Sigmoid colon (tissue), 7 donors: ENCODE measurements around the gene SLC25A24. TPM values are rescaled to one million over a fixed set of nuclear protein-coding genes. Genes with fewer than 3 reads are reported as not detected.
"Not testable (repeated sequence)": the region's sequence is repeated elsewhere in the genome, so short reads cannot be mapped to it uniquely, and the experiment has no call there.

ENCODE experiments used
- DNase-seq: peaks from one replicate; pipeline ENCODE4 v3.0.0-alpha.2; 2019
- H3K27ac ChIP-seq, 4 donors: fragments of 200-600 bp; sonication (generic); one replicate each; pipeline ENCODE4 v1.5.1; 2016 to 2019; ENCODE audit warnings: mild to moderate bottlenecking in 1 of 4
- H3K27me3 ChIP-seq, 3 donors: fragments of 200-600 bp; sonication (generic); one replicate each; pipeline ENCODE4 v1.5.1; 2019; ENCODE audit warnings: mild to moderate bottlenecking in 1 of 3
- H3K36me3 ChIP-seq, 4 donors: fragments of 200-600 bp; sonication (generic); one replicate each; pipeline ENCODE4 v1.5.1; 2016 to 2019
- H3K4me1 ChIP-seq, 4 donors: fragments of 200-600 bp; sonication (generic); one replicate each; pipeline ENCODE4 v1.5.1; 2017 to 2019
- H3K4me3 ChIP-seq, 4 donors: fragments of 200-600 bp; sonication (generic); one replicate each; pipeline ENCODE4 v1.5.1; 2017 to 2019; ENCODE audit warnings: mild to moderate bottlenecking in 2 of 4, moderate library complexity in 1 of 4
- H3K9me3 ChIP-seq, 4 donors: fragments of 200-600 bp in 3 of 4; sonication (generic) in 3 of 4; one replicate each; pipeline versions ENCODE4 v1.5.1 to v1.6.1; 2013 to 2019
- CTCF ChIP-seq, 4 experiments: fragments of 450-650 bp in 3 of 4; fragments of 200-600 bp in 1 of 4; IDR thresholded peaks; one replicate each; pipeline ENCODE4 v1.5.1; 2016 to 2019; ENCODE audit warnings: antibody characterized with exemption in 4 of 4, mild to moderate bottlenecking in 3 of 4, moderate library complexity in 2 of 4
- EP300 ChIP-seq, 4 donors: sonication (generic); formaldehyde crosslinking; IDR thresholded peaks; one replicate each; pipeline ENCODE4 v1.6.1; 2017; ENCODE audit warnings: antibody characterized with exemption in 4 of 4
- POLR2A ChIP-seq, 2 donors: fragments of 450-650 bp; IDR thresholded peaks; one replicate each; pipeline ENCODE4 v1.6.1; 2016; ENCODE audit warnings: antibody characterized with exemption in 2 of 2, mild to moderate bottlenecking in 2 of 2, moderate library complexity in 2 of 2
- POLR2AphosphoS5 ChIP-seq, 4 donors: sonication (generic); formaldehyde crosslinking; IDR thresholded peaks; one replicate each; pipeline ENCODE4 v1.6.1; 2017; ENCODE audit warnings: antibody characterized with exemption in 4 of 4
- WGBS, 2 donors: extraction: QIAGEN DNeasy Blood & Tissue Kit; methylation state at CpG; one replicate each; pipeline ENCODE4 v1.1.7; 2013; 5-methylcytosine and 5-hydroxymethylcytosine counted together
- intact Hi-C: fragments of 100-400 bp; cut with DNase I; formaldehyde crosslinking; loops from one replicate; pipeline ENCODE4 v1.15.1; 2023
- polyA plus RNA-seq, 3 donors: library from polyadenylated mRNA; stranded (reverse); fragments of 200-250 nt; gene quantifications; one replicate each; pipeline ENCODE4 v1.2.3, GENCODE V29; 2013
- total RNA-seq, 4 donors: library from RNA; depleted of rRNA; stranded (reverse); fragments of >200 nt; gene quantifications; one replicate each; pipeline ENCODE4 v1.1.0, GENCODE V29; 2016
- donor health status: healthy with polysubstance abuse.
- donor health status: Bipolar disorder and iron deficiency.
- donor health status: healthy.

The SLC25A24 gene
- total and polyA plus RNA-seq, 7 donors = 20.2 to 47.6 (median 28.5) TPM

GRCh38 chr1:108190001-108190634 is 10.0 kb downstream of the SLC25A24 start:
- WGBS, 2 donors = 86 to 91% methylated on average over 7 of the region's 7 CpGs
- intact Hi-C loops = no loop called here
- Histone ChIP-seq H3K27me3 (no peaks in the 10 kb centered on the region), H3K36me3 (peaks cover 0 to 12% (median under 1%) of the 10 kb centered on the region in 4 donors), H3K4me3 (no peak overlapping the region), H3K9me3 (no peaks in the 10 kb centered on the region), H3K4me1 (no peaks in the 10 kb centered on the region), H3K27ac (no peak overlapping the region)
- no peak for DNase-seq
- TF ChIP-seq POLR2AphosphoS5 (IDR thresholded peaks at IDR 0.05) = no peak
- TF ChIP-seq CTCF (IDR thresholded peaks at IDR 0.05) = no peak
- TF ChIP-seq EP300 (IDR thresholded peaks at IDR 0.05) = no peak
- no peak for TF ChIP-seq POLR2A (IDR thresholded peaks at IDR 0.05)

DNA sequence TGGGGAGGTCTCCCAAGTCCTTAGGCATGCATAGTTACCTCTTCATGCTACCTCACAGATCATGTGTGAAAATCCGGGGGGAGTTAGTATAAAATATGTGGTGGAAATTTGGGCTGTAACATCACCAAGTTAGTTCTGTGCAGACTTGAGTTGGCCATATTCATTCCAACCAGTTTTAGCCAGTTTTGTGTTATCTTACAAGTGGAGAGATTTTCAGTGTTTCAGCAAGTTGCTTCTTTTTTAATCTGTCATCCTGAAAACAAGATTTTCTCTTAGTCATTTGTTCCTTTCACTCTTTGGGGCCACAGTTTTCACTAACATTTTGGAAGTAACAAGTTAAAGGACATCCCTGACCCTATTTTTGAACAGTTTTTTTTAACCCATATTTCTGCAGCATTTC is 11.3 kb downstream of the SLC25A24 start:
- intact Hi-C loops = no loop called here
- Histone ChIP-seq H3K36me3 (peaks cover 0 to 19% (median 7%) of the 10 kb centered on the region in 4 donors), H3K4me1 (no peaks in the 10 kb centered on the region), H3K27ac (no peak overlapping the region), H3K4me3 (no peak overlapping the region), H3K9me3 (peaks cover 0 to 3% (median 0%) of the 10 kb centered on the region in 4 donors), H3K27me3 (no peaks in the 10 kb centered on the region)
- TF ChIP-seq POLR2A (IDR thresholded peaks at IDR 0.05) (no peak), CTCF (IDR thresholded peaks at IDR 0.05) (no peak), EP300 (IDR thresholded peaks at IDR 0.05) (no peak), POLR2AphosphoS5 (IDR thresholded peaks at IDR 0.05) (no peak)
- 91 to 97% methylated on average over 1 of the region's 1 CpG for WGBS, 2 donors
- DNase-seq = no peak

GRCh38 chr1:108182959-108183700 is 17.0 kb downstream of the SLC25A24 start:
- no peaks in the 10 kb centered on the region for H3K27me3 ChIP-seq
- peaks cover 0 to 3% (median 0%) of the 10 kb centered on the region in 4 donors for H3K9me3 ChIP-seq
- no peak overlapping the region for H3K27ac ChIP-seq
- TF ChIP-seq CTCF (IDR thresholded peaks at IDR 0.05) (no peak), POLR2A (IDR thresholded peaks at IDR 0.05) (no peak), EP300 (IDR thresholded peaks at IDR 0.05) (no peak), POLR2AphosphoS5 (IDR thresholded peaks at IDR 0.05) (no peak)
- H3K4me3 ChIP-seq = no peak overlapping the region
- no peak for DNase-seq
- intact Hi-C loops = no loop called here
- peaks cover 0 to 67% (median 22%) of the 10 kb centered on the region in 4 donors for H3K36me3 ChIP-seq
- WGBS, 2 donors = 48 to 49% methylated on average over 2 of the region's 2 CpGs
- peaks cover 0 to 6% (median 2%) of the 10 kb centered on the region in 4 donors for H3K4me1 ChIP-seq

- 81 to 91% methylated on average over 1 of the region's 1 CpG for WGBS, 2 donors
- no peak for DNase-seq
- no peak for TF ChIP-seq POLR2AphosphoS5 (IDR thresholded peaks at IDR 0.05)
- no peak for TF ChIP-seq EP300 (IDR thresholded peaks at IDR 0.05)
- no peak for TF ChIP-seq CTCF (IDR thresholded peaks at IDR 0.05)
- no peak for TF ChIP-seq POLR2A (IDR thresholded peaks at IDR 0.05)
- Histone ChIP-seq H3K27ac (no peak overlapping the region), H3K4me3 (no peak overlapping the region), H3K4me1 (peaks cover 0 to 6% (median 2%) of the 10 kb centered on the region in 4 donors), H3K27me3 (no peaks in the 10 kb centered on the region), H3K36me3 (peaks cover 0 to 69% (median 25%) of the 10 kb centered on the region in 4 donors), H3K9me3 (peaks cover 0 to 5% (median 0%) of the 10 kb centered on the region in 4 donors)
- intact Hi-C loops = no loop called here
These were observed 21.1 kb downstream of the SLC25A24 start for GRCh38 chr1:108179018-108179417.

GRCh38 chr1:108162409-108162808 is 37.7 kb downstream of the SLC25A24 start:
- DNase-seq = not testable (repeated sequence)

DNA sequence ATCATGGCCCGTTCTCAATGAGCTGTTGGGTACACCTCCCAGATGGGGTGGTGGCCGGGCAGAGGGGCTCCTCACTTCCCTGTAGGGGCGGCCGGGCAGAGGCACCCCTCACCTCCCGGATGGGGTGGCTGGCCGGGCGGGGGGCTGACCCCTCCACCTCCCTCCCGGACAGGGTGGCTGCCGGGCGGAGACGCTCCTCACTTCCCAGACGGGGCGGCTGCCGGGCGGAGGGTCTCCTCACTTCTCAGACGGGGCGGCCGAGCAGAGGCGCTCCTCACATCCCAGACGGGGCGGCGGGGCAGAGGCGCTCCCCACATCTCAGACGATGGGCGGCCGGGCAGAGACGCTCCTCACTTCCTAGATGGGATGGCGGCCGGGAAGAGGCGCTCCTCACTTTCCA is 40.2 kb downstream of the SLC25A24 start:
- H3K9me3 ChIP-seq, intact Hi-C loops: not testable (repeated sequence)

More at GRCh38 chr1:108162409-108162808, 37.7 kb downstream of the SLC25A24 start:
- H3K4me3 ChIP-seq, H3K9me3 ChIP-seq, H3K27ac ChIP-seq, H3K4me1 ChIP-seq, intact Hi-C loops, H3K27me3 ChIP-seq: not testable (repeated sequence)
- WGBS, 2 donors = no CpG with 5 or more reads among the region's 1 CpG
- peaks cover 0 to 10% (median 0%) of the 10 kb centered on the region in 4 donors for H3K36me3 ChIP-seq

More for the DNA sequence above, 40.2 kb downstream of the SLC25A24 start:
- 97 to 98% methylated on average over 23 to 25 of the region's 30 CpGs for WGBS, 2 donors
- H3K36me3 ChIP-seq = peaks cover 0 to 31% (median 1%) of the 10 kb centered on the region in 4 donors
- not testable (repeated sequence) for DNase-seq, H3K4me3 ChIP-seq, H3K27ac ChIP-seq, H3K4me1 ChIP-seq, H3K27me3 ChIP-seq
